ENCODE results near the gene SET.
"Not testable (repeated sequence)": the region's sequence is repeated elsewhere in the genome, so short reads cannot be mapped to it uniquely, and the experiment has no call there.

SET gene, protein sequence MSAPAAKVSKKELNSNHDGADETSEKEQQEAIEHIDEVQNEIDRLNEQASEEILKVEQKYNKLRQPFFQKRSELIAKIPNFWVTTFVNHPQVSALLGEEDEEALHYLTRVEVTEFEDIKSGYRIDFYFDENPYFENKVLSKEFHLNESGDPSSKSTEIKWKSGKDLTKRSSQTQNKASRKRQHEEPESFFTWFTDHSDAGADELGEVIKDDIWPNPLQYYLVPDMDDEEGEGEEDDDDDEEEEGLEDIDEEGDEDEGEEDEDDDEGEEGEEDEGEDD

DNA sequence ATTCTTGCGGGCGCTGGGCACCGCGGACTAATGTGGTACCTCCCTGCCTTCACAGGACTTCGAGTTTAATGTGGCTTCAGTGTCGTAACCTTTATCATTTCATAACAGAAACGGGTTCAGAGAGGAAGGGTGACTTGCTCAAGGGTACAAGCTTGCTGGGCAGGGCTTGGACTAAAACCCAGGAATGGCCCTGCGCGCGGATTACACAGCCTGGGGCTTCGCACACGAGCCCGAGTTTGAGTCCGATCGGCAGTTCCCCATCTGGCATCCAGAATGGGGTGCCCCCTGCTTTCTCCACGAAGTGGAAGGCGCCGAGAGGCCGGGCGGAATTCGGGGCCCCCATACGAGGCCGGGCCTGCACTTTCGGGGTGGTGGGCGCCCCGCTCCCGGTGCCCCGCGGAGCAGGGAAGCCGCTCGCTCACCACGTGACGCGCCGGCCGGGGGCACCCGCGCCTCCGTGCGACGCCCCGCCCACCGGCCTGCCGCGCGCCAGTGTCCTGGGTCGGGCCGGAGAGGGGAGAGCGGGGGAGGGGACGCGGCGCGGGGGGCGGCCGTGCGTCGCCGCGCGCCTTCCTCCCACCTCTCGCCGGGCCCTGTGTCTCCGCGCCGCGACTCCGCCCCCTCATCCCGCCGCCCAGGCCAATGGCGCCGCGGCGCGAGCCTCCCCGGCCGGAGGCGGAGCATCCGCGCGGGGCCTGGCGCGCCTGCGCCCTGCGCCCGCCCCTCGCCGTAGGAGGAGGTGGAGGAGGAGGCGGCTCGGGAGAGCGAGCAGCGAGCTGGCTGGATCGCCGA, at the start of gene SET:
Gene SET (plus strand): TSS at position 722 of the 792 bp plus-strand sequence. CDS start 361 bp downstream, outside the sequence.
- DNase-seq (ENCODE audit: low read depth), result peak; percentile 86

DNA sequence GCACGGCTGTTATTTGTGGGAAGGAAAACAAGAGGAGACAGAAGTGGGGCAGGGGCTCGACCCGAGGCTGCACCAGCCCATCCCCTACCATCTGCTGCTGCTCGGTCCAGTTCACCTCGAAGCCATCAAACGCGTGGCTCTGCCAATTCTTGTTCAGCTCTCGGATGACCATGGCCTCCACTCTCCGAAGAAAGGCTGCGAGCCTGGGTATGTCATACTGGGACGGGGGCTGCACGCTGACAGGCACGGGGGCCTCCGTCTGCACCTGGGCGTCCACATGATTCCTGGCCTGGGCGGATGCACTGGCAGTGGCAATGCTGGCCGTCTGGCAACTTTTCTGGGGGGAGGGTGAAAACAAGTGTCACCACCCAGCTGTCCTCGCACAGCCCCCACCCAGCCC, 48.4 kb upstream of the SET start:
- no peak for DNase-seq (ENCODE audit: low read depth)

DNA sequence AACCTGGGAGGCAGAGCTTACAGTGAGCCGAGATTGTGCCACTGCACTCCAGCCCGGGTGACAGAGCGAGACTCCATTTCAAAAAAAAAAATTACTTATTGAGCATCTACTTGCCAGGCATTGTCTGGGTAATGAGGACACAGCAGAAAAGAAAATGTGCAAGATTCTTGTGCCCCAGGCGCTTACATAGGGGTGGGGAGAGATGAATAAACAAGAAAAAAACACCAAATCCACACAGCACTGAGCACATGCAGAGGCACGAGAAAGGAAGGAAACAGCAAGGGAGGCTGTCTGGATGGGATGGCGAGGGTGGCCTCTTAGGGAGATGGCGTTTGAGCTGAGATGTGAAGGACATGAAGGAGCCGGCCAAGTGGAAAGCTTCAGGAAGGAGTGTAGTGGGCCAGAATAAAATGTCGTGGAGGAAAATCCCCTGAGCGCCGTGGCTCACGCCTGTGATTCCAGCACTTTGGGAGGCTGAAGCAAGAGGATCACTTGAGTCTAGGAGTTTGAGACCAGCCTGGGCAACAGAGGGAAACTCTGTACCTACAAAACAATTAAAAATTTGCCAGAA, 46.3 kb upstream of the SET start:
- DNase-seq (ENCODE audit: low read depth), result no peak

DNA sequence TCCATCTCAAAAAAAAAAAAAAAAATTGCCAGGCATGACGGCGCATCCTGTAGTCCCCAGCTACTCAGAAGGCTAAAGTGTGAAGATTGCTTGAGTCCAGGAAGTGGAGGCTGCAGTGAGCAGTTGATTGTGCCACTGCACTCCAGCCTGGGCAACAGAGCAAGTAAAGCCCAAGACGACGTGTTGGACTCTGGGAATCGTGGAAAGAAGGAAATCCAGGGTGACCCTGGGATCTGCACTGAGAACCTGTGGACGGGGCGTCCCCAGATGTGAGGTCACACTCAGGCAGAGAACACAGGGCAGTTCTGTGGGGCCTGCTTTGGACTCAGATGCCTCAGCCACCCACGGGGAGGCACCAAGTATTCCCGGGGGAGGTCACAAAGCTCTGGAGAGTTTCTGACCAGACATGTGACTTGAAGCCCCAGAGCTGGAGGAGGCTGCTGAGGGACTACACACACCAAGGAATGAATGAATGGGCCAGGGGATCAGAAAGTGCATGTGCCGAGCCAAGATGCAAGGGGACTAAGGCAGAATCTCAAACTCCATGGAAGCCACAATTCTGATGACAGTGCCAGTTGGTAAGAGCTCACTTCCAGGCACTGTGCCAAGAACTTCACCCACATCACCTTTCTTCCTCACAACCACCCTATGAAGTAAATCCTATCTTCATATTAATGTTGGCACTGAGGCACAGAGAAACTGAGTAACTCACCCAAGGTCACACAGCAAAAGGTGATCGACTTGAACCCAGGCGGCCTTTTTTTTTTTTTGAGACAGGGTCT, 45.3 kb upstream of the SET start:
- DNase-seq (ENCODE audit: low read depth), result no peak

DNA sequence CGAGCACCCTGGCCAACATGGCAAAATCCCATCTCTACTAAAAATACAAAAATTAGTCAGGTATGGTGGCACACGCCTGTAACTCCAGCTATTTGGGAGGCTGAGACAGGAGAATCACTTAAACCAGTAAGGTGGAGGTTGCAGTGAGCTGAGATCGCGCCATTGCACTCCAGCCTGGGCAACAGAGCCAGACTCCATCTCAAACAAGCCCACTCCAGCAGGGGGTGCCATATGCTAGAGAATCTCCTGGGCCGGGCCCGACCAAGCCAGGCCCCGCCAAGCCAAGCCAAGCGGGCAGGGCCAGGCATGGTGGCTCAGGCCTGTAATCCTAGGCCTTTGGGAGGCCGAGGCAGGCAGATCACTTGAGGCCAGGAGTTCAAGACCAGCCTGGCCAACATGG, 40.8 kb upstream of the SET start:
- DNase-seq (ENCODE audit: low read depth), result peak; percentile 59

DNA sequence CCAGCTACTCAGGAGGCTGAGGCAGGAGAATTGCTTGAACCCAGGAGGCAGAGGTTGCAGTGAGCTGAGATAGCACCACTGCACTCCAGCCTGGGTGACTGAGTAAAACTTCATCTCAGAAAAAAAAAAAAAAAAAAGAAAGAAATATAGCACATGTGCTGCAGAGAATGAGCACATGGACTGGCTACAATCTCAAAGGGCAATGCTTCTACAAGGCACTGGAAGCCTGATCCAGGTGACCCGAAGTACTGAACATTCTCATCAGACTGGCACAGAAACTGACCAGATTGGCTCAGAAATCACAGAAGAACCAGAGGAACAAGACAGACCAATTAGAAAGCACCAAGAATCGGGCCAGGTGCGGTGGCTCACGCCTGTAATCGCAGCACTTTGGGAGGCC, 37.2 kb upstream of the SET start:
- no peak for DNase-seq (ENCODE audit: low read depth)

DNA sequence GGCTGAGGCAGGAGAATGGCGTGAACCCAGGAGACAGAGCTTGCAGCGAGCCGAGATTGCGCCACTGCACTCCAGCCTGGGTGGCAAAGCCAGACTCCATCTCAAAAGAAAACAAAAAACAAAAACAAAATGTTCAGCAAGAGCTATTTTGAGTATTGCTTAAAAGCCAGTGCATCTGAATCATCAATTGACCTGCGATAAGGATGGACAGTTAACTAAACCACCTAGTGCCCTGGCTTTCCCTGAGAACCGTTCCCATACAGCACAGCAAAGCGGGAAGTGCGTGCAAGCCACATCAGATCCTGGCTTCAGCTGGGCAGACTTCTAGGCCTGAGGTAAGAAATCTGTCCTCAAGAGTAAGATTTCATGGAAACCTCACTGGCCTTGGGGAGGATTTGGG, 35.1 kb upstream of the SET start:
- DNase-seq (ENCODE audit: low read depth), result no peak

DNA sequence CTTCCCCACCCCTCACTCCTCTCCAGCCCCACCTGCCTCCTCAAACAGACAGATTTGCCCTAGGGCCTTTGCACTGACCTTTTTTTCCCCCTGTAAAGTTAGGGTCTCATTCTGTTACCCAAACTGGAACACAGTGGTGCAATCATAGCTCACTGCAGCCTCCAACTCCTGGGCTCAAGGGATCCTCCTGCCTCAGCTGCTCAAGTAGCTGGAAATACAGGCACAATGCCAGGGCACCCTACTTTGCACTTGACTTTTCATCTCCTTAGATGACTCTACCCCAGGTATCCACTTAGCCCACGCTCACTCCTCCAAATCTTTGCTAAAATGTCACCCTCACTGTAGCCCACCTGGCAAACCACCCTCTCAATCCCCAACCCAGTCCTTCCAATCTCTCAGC, 34.5 kb upstream of the SET start:
- DNase-seq (ENCODE audit: low read depth), result no peak

DNA sequence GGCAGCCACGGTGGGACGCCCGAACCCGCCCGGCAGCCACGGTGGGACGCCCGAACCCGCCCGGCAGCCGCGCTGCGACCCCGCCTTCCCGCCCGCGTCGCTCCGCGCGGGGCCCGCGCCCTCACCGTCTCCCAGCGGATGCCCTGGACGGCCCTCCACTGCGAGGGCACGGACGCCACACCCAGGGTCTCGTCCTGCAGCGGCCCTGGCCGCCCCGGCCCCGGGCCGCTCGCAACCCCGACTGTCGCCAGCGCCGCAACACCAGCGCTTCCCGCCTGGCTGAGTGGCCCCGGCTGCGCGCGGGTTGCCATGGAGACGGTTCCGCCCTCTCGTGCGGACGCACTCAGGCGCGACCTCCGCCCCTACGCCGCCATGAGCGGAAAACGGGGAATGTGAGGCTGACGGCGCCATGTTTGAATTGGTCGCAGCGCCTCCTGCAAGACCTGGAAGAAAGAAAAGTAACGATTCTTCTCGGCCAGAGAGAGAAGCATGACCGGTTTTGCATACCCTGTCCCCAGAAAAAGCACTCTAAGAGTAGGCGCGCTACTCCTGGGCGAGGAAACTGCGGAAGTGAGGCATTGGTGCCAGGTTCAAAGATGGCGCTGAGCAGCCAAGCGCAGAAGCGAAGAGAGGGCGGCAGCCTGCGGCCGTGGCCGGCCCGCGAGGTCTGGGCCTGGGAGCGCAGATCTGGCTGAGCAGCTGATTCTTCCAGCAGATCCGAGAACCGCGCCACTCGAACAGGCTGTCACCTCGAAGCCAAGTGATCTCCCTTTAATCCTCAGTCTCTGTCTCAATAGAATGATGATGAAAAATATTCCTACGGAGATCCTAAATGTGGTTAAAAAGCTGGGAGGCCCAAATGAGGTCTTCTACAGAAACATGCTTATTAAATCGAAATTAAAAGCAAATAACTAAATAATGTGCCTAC, 32.3 kb upstream of the SET start, which contains the start of gene DYNC2I2:
Gene DYNC2I2 (minus strand): TSS at position 432 of the 928 bp plus-strand sequence. CDS start 121 bp downstream, at position 311.
- peak; percentile 93 for DNase-seq (ENCODE audit: low read depth)

DNA sequence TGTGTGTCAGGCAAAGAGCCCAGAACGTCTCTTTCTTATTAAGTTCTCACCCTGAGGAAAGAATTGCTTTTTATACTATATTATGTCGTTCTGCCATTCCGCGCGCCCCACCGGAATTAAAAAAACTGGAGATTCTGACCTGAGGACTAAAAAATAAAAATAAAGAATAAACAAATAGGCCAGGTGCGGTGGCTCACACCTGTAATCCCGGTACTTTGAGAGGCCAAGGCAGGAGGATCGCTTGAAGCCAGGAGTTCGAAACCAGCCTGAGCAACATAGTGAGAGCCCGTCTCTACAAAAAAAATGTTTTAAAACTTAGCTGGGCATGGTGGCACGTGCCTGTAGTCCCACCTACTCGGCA, 31.7 kb upstream of the SET start:
- DNase-seq (ENCODE audit: low read depth), result no peak

DNA sequence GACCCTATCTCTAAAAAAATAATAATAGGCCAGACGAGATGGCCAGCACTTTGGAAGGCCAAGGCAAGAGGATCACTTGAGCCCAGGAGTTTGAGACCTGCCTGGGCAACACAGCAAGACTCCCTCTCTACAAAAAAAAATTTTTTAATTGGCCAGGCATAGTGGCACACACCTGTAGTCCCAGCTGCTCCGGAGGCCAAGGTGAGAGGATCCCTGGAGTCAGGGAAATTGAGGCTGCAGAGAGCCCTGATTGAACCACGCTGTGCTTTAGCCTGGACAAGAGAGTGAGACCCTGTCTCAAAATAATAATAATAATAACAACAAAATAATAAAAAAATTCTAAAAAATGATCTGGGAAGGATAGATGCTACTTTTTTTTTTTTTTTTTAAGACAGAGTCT, 31.2 kb upstream of the SET start:
- no peak for DNase-seq (ENCODE audit: low read depth)

DNA sequence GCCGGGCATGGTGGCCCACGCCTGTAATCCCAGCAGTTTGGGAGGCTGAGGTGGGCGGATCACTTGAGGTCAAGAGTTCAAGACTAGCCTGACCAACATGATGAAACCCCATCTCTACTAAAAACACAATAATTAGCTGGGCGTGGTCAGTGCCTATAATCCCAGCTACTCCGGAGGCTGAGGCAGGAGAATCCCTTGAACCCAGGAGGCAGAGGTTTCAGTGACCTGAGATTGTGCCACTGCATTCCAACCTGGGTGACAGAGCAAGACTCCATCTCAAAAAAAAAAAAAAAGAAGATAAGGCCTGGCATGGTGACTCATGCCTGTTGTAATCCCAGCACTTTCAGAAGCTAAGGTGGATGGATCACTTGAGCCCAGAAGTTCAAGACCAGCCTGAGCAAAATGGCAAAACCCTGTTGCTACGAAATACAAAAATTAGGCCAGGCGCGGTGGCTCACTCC, 22.5 kb upstream of the SET start:
- not testable (repeated sequence) for DNase-seq (ENCODE audit: low read depth)

DNA sequence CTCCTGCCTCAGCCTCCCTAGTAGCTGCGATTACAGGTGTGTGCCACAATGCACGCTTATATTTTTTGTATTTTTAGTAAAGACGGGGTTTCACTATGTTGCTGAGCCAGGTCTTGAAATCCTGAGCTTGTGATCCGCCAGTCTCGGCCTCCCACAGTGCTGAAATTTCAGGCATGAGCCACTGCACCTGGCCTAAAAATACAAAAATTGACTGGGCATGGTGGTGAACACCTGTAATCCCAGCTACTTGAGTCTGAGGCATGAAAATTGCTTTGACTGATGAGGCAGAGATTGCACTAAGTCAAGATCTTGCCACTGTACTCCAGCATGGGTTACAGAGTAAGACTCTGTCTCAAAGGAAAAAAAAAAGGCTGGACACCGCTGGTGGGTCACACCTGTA, 19.2 kb upstream of the SET start:
- no peak for DNase-seq (ENCODE audit: low read depth)

DNA sequence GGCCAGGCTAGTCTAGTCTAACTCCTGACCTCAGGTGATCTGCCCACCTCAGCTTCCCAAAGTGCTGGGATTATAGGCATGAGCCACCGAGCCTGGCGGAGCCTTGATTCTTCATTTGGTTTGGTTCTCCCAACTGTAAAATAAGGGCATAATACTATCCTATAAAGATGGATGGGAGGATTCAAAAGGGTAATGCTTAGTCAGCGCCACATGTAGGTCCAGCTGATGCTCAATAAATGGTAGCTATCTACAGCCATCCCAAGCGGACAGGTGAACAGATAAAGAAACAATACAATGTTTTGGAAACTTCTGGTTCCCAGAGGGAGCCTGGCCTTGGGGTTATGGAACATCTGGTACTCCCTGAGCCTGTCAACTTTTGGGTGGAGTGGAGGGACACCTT, 13.6 kb upstream of the SET start:
- DNase-seq (ENCODE audit: low read depth), result no peak

DNA sequence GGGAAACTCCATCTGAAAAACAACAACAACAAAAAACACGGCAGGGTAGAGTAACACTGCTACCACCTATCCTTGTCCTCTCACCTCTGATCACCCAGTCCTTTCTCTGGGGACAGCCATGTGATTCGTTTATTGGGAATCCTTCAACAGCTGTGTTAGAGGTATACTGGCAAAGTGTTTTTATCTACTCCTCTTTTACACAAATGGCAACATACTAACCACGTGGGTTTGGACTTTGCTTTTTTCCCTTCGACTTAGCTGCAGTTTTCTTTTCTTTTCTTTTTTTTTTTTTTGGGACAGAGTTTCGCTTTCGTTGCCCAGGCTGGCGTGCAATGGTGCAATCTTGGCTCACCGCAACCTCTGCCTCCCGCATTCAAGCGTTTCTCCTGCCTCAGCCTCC, 11.2 kb upstream of the SET start:
- DNase-seq (ENCODE audit: low read depth), result no peak

DNA sequence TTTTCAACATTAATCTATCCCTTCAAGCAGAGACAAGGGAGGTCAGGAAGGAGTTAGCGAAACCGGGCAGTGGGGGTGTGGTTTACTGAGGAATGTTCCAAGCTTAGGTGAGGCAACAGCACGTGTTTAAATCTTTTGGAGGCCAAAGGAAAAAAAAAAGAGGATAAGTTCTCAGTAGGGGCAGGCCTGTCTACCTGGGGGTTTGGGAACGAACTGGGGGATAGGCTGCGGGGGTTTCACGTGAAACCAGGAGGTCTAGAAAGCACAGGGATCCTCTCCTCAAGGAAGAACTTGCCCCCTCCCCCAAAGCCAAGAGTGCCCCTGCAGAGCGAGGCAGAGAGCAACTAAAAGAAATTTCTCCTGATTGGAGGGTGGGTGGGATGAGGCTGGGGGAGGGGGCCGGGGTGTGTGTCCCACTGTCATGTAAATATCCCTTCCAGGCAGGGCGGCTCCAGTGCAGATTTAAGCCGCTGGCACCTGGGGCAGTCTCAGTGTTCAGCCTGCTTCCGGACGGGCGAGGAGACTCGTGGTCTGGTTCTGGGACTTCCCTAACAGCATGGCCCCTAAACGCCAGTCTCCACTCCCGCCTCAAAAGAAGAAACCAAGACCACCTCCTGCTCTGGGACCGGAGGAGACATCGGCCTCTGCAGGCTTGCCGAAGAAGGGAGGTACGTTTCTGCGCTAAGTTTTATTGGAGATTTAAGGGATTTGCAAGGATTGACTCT, 5.5 kb upstream of the SET start:
- DNase-seq (ENCODE audit: low read depth), result no peak

DNA sequence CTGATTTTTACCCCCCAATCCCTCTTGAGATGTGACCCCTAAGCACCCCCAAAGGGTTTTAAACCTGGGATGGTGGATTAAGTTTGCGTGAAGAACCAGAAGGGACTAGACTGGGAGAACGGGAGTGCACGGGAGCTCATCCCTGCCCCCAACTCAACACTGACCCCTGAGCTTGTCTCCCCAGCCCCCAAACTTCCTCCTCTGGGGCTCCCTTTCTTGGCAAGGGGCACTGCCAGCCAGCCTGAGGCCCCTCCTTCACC, 5.0 kb upstream of the SET start:
- no peak for DNase-seq (ENCODE audit: low read depth)

DNA sequence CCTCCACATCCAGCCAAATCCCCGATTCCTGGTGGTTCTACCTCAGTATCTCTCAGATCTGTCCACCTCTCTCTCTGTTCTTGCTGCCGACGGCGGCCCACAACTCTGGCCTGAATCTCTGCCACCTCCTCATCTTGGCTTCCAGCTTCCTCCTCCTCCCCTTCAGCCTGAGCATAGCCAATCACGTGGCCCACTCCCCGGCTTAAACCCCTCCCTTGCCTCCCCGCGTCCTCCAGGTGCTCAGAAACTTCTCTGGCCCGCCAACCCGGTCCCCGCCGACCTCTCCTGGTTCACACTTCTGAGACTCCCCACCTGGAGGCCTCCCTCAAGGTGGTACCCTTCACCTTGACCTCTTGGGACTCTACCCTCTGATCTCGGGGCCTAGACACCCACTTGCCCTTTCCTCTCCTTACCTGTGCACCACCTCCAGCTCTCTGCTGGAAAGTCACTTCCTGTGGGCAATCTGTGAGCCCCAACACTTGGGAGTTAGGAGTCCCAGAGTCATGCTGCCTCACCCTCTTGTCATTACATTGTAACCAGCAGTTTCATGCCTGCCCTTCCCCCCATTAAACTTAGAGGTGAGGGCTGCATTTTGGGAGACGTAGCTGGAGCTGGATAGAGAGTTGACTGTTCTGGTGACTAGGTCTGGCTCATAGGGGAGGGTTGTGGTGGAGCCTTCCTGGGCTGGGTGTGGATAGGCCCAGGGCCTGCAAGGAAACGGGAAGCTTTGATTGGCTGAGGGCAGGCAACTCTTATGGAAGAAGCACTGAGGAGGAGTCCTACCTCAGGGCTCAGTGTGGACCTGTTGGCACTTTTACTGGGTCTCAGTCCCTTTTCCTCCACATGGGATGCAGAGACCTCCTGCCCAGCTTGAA, 4.5 kb upstream of the SET start:
- peak; percentile 59 for DNase-seq (ENCODE audit: low read depth)

DNA sequence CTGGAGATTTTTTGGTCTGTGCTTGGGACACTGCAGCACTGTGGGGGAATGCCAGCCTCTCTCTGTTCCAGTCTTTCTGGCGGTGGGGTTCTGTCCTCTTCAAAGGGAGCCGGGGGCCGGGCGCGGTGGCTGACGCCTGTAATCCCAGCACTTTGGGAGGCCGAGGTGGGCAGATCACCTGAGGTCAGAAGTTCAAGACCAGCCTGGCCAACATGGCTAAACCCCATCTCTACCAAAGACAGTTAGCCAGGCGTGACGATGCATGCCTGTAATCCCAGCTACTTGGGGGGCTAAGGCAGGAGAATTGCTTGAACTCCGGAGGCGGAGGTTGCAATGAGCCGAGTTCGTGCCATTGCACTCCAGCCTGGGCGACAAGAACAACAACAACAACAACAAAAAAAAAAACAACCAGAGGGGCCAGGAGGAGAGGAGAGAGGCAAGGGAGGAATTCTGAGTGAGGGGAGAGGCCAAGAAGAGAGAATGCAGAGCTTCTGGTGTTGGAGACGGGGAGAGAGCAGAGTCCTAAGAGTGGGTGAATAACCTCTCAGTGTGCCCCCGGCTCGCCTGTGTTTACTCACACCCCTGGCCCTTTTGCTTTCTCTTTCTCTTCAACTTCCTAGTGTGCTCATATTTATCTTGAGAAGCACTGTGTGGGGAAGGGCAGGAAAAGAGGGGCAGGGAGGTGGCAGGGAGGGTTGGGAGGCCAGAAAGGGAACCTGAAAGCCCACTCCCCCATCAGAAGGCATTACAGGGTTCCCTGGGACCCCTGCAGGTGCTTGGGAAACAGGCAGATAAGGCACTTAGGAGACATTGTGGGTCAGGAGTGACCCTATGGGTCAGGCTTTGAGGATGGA, 3.2 kb upstream of the SET start:
- DNase-seq (ENCODE audit: low read depth), result no peak

Measured in activated gamma-delta T cell treated with anti-CD3 and anti-CD28 coated beads, Interleukin-2, amount 50 U/mL, for 16 hours (primary cell).